Measurements from ENCODE around the gene HSPA12B.

GRCh38 chr20:3764659-3765058 is 32.2 kb downstream of the HSPA12B start:
- TF ChIP-seq, protein P1, sequence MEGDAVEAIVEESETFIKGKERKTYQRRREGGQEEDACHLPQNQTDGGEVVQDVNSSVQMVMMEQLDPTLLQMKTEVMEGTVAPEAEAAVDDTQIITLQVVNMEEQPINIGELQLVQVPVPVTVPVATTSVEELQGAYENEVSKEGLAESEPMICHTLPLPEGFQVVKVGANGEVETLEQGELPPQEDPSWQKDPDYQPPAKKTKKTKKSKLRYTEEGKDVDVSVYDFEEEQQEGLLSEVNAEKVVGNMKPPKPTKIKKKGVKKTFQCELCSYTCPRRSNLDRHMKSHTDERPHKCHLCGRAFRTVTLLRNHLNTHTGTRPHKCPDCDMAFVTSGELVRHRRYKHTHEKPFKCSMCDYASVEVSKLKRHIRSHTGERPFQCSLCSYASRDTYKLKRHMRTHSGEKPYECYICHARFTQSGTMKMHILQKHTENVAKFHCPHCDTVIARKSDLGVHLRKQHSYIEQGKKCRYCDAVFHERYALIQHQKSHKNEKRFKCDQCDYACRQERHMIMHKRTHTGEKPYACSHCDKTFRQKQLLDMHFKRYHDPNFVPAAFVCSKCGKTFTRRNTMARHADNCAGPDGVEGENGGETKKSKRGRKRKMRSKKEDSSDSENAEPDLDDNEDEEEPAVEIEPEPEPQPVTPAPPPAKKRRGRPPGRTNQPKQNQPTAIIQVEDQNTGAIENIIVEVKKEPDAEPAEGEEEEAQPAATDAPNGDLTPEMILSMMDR (IDR thresholded peaks at IDR 0.05; ENCODE audit: poor library complexity, severe bottlenecking): no peak
- TF ChIP-seq TAF1 (IDR thresholded peaks at IDR 0.05; ENCODE audit: low read depth) (no peak), RAD21 (conservative IDR thresholded peaks at IDR 0.05) (no peak)
